AG04449 (cell line): ENCODE results near the gene AFG1L.

ENCODE experiments used
- CTCF ChIA-PET: fragments of 350-600 bp; formaldehyde crosslinking; extraction: SDS; loops from one replicate; lab custom pipeline; 2021; ENCODE audit warnings: antibody characterized with exemption; lab: Yijun Ruan, JAX
- POLR2A ChIA-PET: fragments of 400-600, 350-600 bp; formaldehyde crosslinking; extraction: SDS; loops from one replicate; lab custom pipeline; 2020; ENCODE audit warnings: antibody characterized with exemption, inconsistent platforms; lab: Yijun Ruan, JAX
- DNase-seq: peaks from one replicate; pipeline ENCODE4 v3.0.0-alpha.2; 2010; ENCODE audit warnings: low read depth, low spot score
- H3K4me3 ChIP-seq: 2 replicates; pipeline ENCODE4 v1.5.1; 2011; ENCODE audit warnings: low read depth, mild to moderate bottlenecking, control low read depth, low read length
- CTCF ChIP-seq: IDR thresholded peaks from one replicate; pipeline ENCODE4 v1.5.1; 2011; ENCODE audit warnings: mild to moderate bottlenecking, moderate library complexity, low read length, control low read depth, inconsistent platforms; ENCODE audit not compliant: insufficient read depth; ENCODE audit errors: missing control alignments

The AFG1L gene

GRCh38 chr6:108507316-108507715 is 212.5 kb downstream of the AFG1L start:
- no peak for TF ChIP-seq CTCF
- DNase-seq: no peak
- ChIA-PET CTCF (interaction anchor here (1.1 to 5.7 kb wide), 3 partner anchors 10 to 14 kb away, joined by 3 to 32 read pairs (median 4); no protein-coding TSS in a partner anchor), POLR2A (no interaction called here)
- no peak overlapping the region for H3K4me3 ChIP-seq

DNA sequence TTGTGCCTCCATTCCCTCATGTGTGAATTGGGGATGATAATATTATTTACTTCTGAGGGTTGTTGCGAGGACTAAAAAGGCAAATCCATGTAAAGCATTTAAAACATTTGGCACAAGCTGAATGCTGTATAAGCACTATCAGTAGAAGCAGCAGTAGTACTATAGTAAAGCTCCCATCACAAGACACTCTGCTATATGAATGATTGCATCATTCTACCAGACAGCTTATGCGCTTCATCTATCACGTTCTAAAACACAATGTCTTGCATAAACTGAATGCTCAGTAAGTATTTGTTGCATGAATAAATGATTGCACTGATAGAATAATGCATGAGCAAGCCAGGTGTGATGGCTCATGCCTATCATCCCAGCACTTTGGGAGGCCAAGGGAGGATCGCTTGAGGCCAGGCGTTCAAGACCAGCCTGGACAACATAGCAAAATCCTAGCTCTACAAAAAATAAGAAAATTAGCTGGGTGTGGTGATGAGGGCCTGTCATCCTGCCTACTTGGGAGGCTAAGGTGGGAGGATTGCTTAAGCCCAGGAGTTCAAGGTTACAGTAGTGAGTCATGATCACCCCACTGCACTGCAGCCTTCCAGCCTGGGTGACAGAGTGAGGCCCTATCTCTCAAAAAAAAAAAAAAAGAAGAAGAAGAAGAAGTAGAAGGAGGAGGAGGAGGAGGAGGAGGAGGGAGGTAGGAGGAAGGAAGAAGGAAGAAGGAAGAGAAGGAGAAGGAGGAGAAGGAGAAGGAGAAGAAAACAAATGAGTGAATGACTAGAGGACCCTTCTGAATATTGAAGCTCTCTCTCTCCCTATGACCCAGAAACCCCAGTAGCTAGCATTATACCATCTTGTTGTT is 215.8 kb downstream of the AFG1L start:
- no peak for TF ChIP-seq CTCF
- H3K4me3 ChIP-seq: no peak overlapping the region
- ChIA-PET POLR2A (no interaction called here), CTCF (interaction anchor here (0.6 to 5.7 kb wide), 4 partner anchors 11 to 18 kb away, joined by 3 to 32 read pairs (median 10); no protein-coding TSS in a partner anchor)
- DNase-seq: no peak

DNA sequence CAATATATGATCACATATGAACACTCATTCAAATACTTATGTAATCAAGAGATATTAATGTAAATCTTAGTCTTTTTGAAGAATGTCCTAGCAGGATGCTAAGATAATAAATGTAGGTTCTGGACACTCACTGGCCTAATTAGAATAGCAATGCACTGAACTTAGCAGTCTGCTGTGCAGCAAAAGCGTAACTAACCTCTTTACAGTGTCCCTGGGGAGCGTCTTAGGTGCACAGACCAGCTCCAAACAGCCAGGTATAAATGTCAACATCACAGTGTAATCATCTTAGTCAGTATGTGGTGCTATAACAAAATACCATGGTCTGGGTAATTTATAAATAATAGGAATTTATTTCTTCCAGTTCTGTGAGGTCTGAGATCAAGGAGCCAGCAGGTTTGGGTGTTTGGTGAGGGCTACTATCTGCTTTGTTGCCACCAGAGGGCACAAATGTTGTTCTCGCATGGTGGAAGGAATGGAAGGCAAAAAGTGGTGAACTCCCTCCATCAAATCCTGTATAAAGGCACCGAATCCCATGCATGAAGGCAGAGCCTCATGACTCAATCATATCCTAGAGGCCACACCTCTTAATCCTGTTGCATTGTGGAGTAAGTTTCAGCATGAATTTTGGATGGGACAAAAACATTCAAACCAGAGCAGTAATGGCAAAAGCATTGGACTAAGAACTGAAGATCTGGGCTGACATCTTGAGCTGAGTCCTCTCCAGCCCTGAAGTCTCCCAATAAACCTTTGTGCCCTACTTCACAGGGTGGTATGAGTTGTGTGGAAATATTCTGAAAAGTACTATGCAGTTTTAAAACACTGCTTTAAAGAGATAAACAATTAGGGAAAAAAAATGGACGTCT is 224.1 kb downstream of the AFG1L start:
- CTCF ChIA-PET: interaction anchor here (0.9 to 3.7 kb wide), 8 partner anchors 10 to 556 kb away, joined by 3 to 23 read pairs (median 5); no protein-coding TSS in a partner anchor
- POLR2A ChIA-PET: no interaction called here
- no peak overlapping the region for H3K4me3 ChIP-seq
- DNase-seq: no peak
- TF ChIP-seq CTCF: peak; percentile 46

- ChIA-PET CTCF (interaction anchor here (0.9 to 11.3 kb wide), 7 partner anchors 11 to 552 kb away, joined by 3 to 110 read pairs (median 4); no protein-coding TSS in a partner anchor), POLR2A (no interaction called here)
- no peak overlapping the region for H3K4me3 ChIP-seq
- DNase-seq: no peak
- no peak for TF ChIP-seq CTCF
Measured at GRCh38 chr6:108521616-108522107, 226.8 kb downstream of the AFG1L start.

DNA sequence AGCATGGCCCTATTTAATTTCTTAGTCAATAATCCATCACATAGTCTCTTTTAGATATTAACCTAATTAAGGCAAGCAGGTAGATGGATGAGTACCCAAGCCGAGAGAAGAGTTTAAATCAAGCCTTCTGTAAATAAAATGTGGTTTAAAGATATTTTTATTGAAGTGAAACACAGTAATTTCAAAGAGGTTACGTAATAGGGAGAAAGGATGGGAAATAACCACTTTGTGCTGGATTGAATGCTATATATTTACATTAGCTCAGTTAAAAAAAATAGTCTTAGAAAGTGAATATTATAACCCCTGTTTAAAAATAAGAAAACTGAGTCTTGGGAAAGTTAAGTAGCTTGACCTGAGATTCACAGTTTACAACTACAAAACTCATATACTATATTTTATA is 228.8 kb downstream of the AFG1L start:
- DNase-seq: no peak
- ChIA-PET CTCF (interaction anchor here (1.2 to 11.3 kb wide), 8 partner anchors 12 to 548 kb away, joined by 3 to 110 read pairs (median 14); no protein-coding TSS in a partner anchor), POLR2A (no interaction called here)
- no peak for TF ChIP-seq CTCF
- no peak overlapping the region for H3K4me3 ChIP-seq
